Activated T-helper 17 cell treated with anti-CD3 and anti-CD28 coated beads, Interleukin-2, amount 50 U/mL, for 72 hours (primary cell): ENCODE data around the gene SUSD1. TPM values are rescaled to one million over a fixed set of nuclear protein-coding genes. Genes with fewer than 3 reads are reported as not detected.
A peak's percentile ranks its signal among the peaks of the same experiment; 100 is the strongest.

Source experiments
- ATAC-seq: fragments of 150-1000 bp; cut with Tn5 transposase; replicated peaks from 2 replicates; pipeline ENCODE4 v1.10.0; 2021; ENCODE audit warnings: mild to moderate bottlenecking, moderate library complexity
- H3K27ac Mint-ChIP-seq: one replicate; pipeline ENCODE4 v1.8.0; 2022; ENCODE audit warnings: mixed read lengths
- H3K27me3 Mint-ChIP-seq: one replicate; pipeline ENCODE4 v1.8.0; 2022; ENCODE audit warnings: mixed read lengths
- H3K36me3 Mint-ChIP-seq: one replicate; pipeline ENCODE4 v1.8.0; 2022; ENCODE audit warnings: low read depth, mild to moderate bottlenecking, mixed read lengths
- H3K4me1 Mint-ChIP-seq: one replicate; pipeline ENCODE4 v1.8.0; 2022; ENCODE audit warnings: mixed read lengths
- H3K4me3 Mint-ChIP-seq: one replicate; pipeline ENCODE4 v1.8.0; 2022; ENCODE audit warnings: mild to moderate bottlenecking, mixed read lengths
- H3K9me3 Mint-ChIP-seq: one replicate; pipeline ENCODE4 v1.8.0; 2022; ENCODE audit warnings: mixed read lengths
- total RNA-seq, 2 donors: library from RNA; stranded (reverse); gene quantifications; one replicate each; pipeline ENCODE4 v1.2.3, GENCODE V29; 2022

SUSD1 gene
- total RNA-seq, 2 donors from 2014 or later, result 1.8 to 6.3 TPM

DNA sequence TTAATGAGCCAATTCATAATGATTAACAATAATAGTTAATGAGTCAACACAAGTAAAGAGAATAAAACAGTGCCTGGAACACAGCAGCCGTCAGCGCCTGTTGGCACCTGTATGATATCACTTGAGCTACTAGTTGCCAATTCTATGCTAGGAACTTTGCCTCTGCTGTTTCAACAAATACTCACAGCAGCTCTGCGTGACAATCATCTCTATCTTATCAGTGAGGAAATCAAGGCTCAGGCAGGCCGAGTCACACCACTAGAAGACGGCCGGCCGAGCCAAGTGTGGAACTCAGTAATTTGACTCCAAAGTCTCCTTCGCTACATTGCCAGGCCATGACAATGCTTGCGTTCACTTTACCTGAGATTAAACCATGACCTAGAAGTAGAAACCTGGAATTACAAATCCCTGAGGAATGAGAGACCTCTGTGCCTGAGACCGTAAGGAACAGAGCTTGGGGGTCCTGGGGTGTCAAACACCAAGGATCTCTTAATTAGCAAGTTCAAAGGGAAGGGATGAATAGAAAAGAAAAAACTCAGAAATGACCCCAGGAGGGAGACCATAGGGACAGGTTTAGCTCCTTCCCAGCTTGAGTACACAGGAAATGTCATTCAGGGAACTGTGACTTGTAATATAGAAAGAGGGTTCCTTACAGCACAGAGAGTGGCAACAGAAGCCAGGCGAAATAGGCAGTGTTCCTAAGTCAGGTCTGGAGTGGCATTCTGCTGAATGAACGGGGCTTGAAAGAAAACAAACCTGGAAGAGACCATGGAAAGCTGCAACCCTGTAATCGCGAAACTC is 109.1 kb downstream of the SUSD1 start:
- no peak overlapping the region for H3K4me3 Mint-ChIP-seq
- H3K27me3 Mint-ChIP-seq, result no peaks in the 10 kb centered on the region
- peaks cover 13% of the 10 kb centered on the region for H3K4me1 Mint-ChIP-seq
- H3K36me3 Mint-ChIP-seq, result no peaks in the 10 kb centered on the region
- no peaks in the 10 kb centered on the region for H3K9me3 Mint-ChIP-seq
- no peak for ATAC-seq
- no peak overlapping the region for H3K27ac Mint-ChIP-seq

GRCh38 chr9:112064871-112065270 is 110.2 kb downstream of the SUSD1 start:
- H3K36me3 Mint-ChIP-seq, result no peaks in the 10 kb centered on the region
- H3K9me3 Mint-ChIP-seq, result no peaks in the 10 kb centered on the region
- no peak overlapping the region for H3K4me3 Mint-ChIP-seq
- peaks cover 13% of the 10 kb centered on the region for H3K4me1 Mint-ChIP-seq
- H3K27me3 Mint-ChIP-seq, result no peaks in the 10 kb centered on the region
- no peak for ATAC-seq
- H3K27ac Mint-ChIP-seq, result no peak overlapping the region

- no peaks in the 10 kb centered on the region for H3K9me3 Mint-ChIP-seq
- H3K36me3 Mint-ChIP-seq, result no peaks in the 10 kb centered on the region
- H3K4me3 Mint-ChIP-seq, result no peak overlapping the region
- no peak overlapping the region for H3K27ac Mint-ChIP-seq
- no peaks in the 10 kb centered on the region for H3K27me3 Mint-ChIP-seq
- ATAC-seq, result no peak
- peaks cover 13% of the 10 kb centered on the region for H3K4me1 Mint-ChIP-seq
These were observed 111.5 kb downstream of the SUSD1 start for GRCh38 chr9:112063586-112063985.

DNA sequence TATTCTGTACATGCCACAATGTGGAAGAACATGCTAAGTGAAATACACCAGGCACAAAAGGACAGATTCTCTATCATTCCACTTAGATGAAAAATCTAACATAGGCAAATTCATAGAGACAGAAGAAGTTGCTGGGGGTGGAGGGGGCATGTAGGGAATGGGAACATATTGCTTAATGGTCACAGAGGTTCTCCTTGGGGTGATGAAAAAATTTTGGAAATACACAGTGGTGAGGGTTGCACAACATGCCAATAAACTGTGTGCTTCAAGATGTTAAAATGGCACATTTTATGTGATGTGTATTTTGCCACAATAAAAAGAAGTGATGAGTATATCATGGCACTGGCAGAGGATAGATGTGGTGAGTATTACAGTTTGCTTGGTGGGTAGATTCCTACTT is 111.9 kb downstream of the SUSD1 start:
- H3K27ac Mint-ChIP-seq, result no peak overlapping the region
- H3K4me3 Mint-ChIP-seq, result no peak overlapping the region
- no peak for ATAC-seq
- no peaks in the 10 kb centered on the region for H3K9me3 Mint-ChIP-seq
- H3K36me3 Mint-ChIP-seq, result no peaks in the 10 kb centered on the region
- no peaks in the 10 kb centered on the region for H3K27me3 Mint-ChIP-seq
- peaks cover 13% of the 10 kb centered on the region for H3K4me1 Mint-ChIP-seq

- H3K9me3 Mint-ChIP-seq, result no peaks in the 10 kb centered on the region
- H3K27ac Mint-ChIP-seq, result peak overlapping the region; percentile 58
- peak; percentile 94 for ATAC-seq
- peaks cover 13% of the 10 kb centered on the region for H3K4me1 Mint-ChIP-seq
- H3K27me3 Mint-ChIP-seq, result no peaks in the 10 kb centered on the region
- H3K36me3 Mint-ChIP-seq, result no peaks in the 10 kb centered on the region
- H3K4me3 Mint-ChIP-seq, result no peak overlapping the region
These were observed 113.9 kb downstream of the SUSD1 start for GRCh38 chr9:112061152-112061740.

DNA sequence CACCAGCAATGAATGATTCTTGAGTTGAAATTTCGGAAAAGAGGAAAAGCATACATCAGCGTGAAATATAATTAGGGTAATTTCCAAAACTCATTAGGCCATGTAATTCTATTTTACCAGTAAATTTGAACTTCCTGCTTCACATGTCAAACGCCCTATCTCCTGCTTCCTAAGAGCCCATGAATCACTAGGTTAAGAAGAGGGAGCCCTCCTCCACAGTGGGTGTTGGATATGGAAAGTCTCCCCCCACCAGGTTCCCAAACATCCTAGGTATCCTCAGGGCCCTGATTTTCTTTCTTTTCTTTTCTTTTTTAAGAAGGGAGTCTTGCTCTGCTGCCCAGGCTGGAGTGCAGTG is 115.2 kb downstream of the SUSD1 start:
- Mint-ChIP-seq H3K27ac (no peak overlapping the region), H3K9me3 (no peaks in the 10 kb centered on the region), H3K27me3 (no peaks in the 10 kb centered on the region), H3K4me3 (no peak overlapping the region), H3K4me1 (peaks cover 13% of the 10 kb centered on the region), H3K36me3 (no peaks in the 10 kb centered on the region)
- ATAC-seq, result no peak

DNA sequence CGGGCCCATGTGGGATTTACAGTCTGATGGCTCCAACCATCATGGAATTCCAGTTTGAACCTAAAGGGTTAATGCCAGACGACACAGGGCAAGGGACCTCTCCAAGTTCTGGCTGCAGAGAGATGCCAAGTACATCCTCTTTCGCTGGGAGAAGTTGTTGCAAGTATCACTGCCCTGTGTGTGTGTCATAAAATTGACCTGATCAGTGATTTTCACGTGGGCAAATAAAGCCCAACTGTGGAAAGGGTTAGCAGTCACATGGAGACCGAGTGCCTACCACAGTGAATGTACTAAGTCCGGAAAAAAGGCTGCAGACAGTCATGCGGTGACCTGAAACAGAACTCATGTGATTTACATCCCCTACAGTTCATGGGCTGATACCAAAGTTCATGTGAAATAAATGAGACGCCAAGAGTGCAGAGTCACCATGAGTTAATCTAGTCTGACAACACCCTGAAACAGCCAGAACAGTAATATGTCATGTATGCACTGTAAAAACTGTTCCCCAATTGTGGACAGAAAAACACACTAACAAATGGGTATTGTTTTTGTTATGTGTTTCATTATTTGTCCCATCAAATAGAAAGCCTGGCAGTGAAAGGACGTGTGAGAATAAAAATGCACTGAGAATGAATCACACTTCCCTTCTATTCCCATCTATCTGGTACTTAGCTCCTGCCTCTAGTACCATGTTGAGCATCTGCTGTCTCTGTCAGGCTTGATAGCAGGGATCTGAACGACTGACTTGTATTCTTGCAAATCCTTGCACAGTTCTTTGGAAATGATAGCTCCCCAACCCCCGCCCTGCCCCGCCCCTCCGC is 115.7 kb downstream of the SUSD1 start:
- Mint-ChIP-seq H3K4me1 (peaks cover 13% of the 10 kb centered on the region), H3K27me3 (no peaks in the 10 kb centered on the region), H3K4me3 (no peak overlapping the region), H3K27ac (no peak overlapping the region), H3K36me3 (no peaks in the 10 kb centered on the region), H3K9me3 (no peaks in the 10 kb centered on the region)
- peak; percentile 28 for ATAC-seq

- Mint-ChIP-seq H3K4me3 (no peak overlapping the region), H3K9me3 (no peaks in the 10 kb centered on the region), H3K36me3 (no peaks in the 10 kb centered on the region), H3K4me1 (peaks cover 8% of the 10 kb centered on the region), H3K27ac (no peak overlapping the region), H3K27me3 (no peaks in the 10 kb centered on the region)
- no peak for ATAC-seq
These were observed 118.1 kb downstream of the SUSD1 start for GRCh38 chr9:112056996-112057395.

GRCh38 chr9:112054916-112055315 is 120.2 kb downstream of the SUSD1 start:
- H3K4me1 Mint-ChIP-seq, result no peaks in the 10 kb centered on the region
- no peak overlapping the region for H3K27ac Mint-ChIP-seq
- H3K27me3 Mint-ChIP-seq, result no peaks in the 10 kb centered on the region

DNA sequence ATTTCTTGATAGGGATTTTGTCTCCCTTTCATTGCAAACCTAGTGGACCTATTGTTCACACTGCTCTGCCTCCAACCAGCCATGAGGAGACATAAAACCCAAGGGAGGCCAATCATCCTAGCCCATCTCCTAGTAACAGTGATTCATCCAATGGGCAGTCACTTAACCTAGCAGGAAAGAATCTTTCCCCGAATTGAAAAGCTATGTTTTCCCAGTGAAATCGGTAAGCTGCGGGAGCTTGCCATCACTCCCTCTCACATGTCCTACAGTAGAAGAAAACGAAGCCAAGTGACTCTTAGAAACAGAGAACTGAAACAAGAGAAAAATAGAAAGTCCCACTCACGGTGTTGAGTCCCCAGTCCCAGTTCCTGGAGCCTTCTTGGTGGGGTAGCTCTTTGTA is 123.3 kb downstream of the SUSD1 start:
- no peak overlapping the region for H3K27ac Mint-ChIP-seq
- no peaks in the 10 kb centered on the region for H3K27me3 Mint-ChIP-seq
- no peaks in the 10 kb centered on the region for H3K36me3 Mint-ChIP-seq
- no peak overlapping the region for H3K4me3 Mint-ChIP-seq
- peaks cover 4% of the 10 kb centered on the region for H3K9me3 Mint-ChIP-seq
- no peak for ATAC-seq
- peaks cover 5% of the 10 kb centered on the region for H3K4me1 Mint-ChIP-seq

More at GRCh38 chr9:112054916-112055315, 120.2 kb downstream of the SUSD1 start:
- no peaks in the 10 kb centered on the region for H3K9me3 Mint-ChIP-seq
- no peaks in the 10 kb centered on the region for H3K36me3 Mint-ChIP-seq
- H3K4me3 Mint-ChIP-seq, result no peak overlapping the region
- ATAC-seq, result no peak

- ATAC-seq, result no peak
- H3K36me3 Mint-ChIP-seq, result no peaks in the 10 kb centered on the region
- H3K27me3 Mint-ChIP-seq, result no peaks in the 10 kb centered on the region
- peaks cover 4% of the 10 kb centered on the region for H3K9me3 Mint-ChIP-seq
- no peak overlapping the region for H3K4me3 Mint-ChIP-seq
- H3K4me1 Mint-ChIP-seq, result peaks cover 5% of the 10 kb centered on the region
- H3K27ac Mint-ChIP-seq, result no peak overlapping the region
These were observed 124.3 kb downstream of the SUSD1 start for GRCh38 chr9:112050544-112051475.

GRCh38 chr9:112049811-112050516 is 125.1 kb downstream of the SUSD1 start:
- Mint-ChIP-seq H3K27ac (no peak overlapping the region), H3K4me1 (peaks cover 5% of the 10 kb centered on the region), H3K36me3 (no peaks in the 10 kb centered on the region), H3K27me3 (no peaks in the 10 kb centered on the region), H3K4me3 (no peak overlapping the region), H3K9me3 (peaks cover 4% of the 10 kb centered on the region)
- no peak for ATAC-seq

- Mint-ChIP-seq H3K27me3 (no peaks in the 10 kb centered on the region), H3K36me3 (no peaks in the 10 kb centered on the region)
These were observed 126.0 kb downstream of the SUSD1 start for GRCh38 chr9:112048924-112049691.

More at GRCh38 chr9:112048924-112049691, 126.0 kb downstream of the SUSD1 start:
- Mint-ChIP-seq H3K27ac (no peak overlapping the region), H3K9me3 (peaks cover 4% of the 10 kb centered on the region), H3K4me3 (no peak overlapping the region), H3K4me1 (peaks cover 5% of the 10 kb centered on the region)
- ATAC-seq, result no peak
